CD4-positive, alpha-beta T cell treated with Interleukin-21 for 1 hour (primary cell): ENCODE data around the gene HSF4.

Experiments
- DNase-seq: peaks from one replicate; pipeline ENCODE4 v3.0.0-alpha.2; 2020

The HSF4 gene

GRCh38 chr16:67187175-67187890 lies 22.8 kb downstream of the HSF4 start:
- no peak for DNase-seq

GRCh38 chr16:67188323-67188722 lies 23.8 kb downstream of the HSF4 start:
- DNase-seq = no peak

DNA sequence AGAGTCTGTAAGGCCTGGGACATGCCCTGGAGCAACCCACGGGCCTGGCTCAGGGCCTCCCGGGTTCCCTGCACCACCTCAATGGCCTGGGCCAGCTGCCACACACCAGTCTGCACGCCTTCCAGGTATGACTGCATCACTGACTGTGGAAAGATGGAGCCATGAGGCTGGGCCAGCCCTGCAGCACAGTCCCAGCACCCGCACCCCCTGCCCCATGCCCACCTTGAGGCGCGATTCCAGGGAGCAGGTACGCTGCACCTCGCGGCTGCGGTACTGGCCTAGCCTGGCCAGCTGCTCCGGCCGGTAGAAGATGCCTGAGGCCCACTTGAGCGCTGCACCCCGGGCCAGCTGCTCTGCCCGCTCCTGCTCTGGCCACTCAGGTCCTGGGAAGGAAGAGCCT lies 24.3 kb downstream of the HSF4 start:
- no peak for DNase-seq

DNA sequence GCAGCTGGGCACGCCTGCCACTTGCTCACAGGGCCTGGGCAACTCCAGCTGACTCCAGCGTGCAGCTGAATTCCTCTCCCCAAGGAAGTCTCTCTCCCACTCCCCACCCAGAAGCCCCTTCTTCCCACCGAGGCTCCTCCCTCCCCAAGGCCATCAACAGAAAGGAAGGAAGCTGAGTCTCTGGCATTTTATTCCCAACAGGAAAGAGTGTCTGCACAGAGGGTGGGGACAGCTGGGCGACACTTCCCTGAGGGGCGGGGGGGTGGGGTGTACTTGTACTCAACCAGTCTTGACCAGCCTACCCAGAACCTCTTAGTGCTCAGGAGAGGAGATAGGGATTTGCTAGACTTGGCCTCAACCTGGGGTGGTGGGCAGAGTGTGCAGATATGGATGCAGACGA lies 25.5 kb downstream of the HSF4 start, which contains the start of gene EXOC3L1:
TSS of gene EXOC3L1 (minus strand) at position 96 of the 400 bp plus-strand sequence. CDS start 460 bp downstream, outside the sequence.
- no peak for DNase-seq

GRCh38 chr16:67190448-67191399 lies 26.2 kb downstream of the HSF4 start:
- no peak for DNase-seq

- no peak for DNase-seq
These were observed 27.0 kb downstream of the HSF4 start for GRCh38 chr16:67191411-67191994.

- peak; percentile 90 for DNase-seq
These were observed 27.6 kb downstream of the HSF4 start, which contains the start of gene E2F4 for GRCh38 chr16:67191995-67192681. TSS of gene E2F4 (plus strand) at chr16:67192155. CDS start at chr16:67192228, 73 bp downstream.

GRCh38 chr16:67192781-67193361 lies 28.3 kb downstream of the HSF4 start:
- DNase-seq = peak; percentile 17

DNA sequence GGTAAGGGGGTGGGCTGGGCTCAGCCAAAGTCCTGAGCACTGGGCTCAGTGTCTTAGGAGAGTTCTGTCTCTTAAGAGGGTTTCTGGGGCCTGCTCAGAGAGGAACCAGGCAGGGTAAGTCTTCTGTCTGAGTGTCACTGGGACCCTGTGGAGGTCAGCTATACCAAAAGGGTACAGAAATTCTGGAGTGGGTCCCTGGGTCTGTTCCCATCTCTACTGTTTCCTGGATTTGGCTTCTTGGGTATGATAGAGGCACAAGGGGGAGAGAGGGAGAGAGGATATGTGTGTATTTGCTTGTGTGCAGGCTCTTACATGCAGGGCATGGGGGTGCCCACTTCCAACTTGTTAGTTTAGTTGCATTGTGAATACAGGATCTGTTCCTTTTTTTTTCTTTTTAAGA lies 29.0 kb downstream of the HSF4 start:
- DNase-seq = no peak

DNA sequence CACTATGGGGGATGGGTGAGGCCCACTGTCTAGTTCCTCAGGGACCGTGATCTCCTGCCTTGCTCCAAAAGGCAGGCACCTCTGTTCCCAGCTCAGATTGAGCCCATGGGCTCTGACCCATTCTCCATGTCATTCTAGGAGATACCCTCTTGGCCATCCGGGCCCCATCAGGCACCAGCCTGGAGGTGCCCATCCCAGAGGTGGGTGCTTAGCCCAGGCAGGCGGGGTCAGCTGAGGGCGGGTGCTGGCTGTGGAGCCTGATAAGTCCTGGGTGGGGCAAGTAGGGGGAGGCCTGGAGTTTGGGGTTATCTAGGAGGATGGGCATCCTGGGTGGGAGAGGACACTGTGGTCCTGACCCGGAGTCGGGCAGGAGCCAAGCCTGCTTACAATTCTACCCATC lies 29.7 kb downstream of the HSF4 start:
- no peak for DNase-seq

- no peak for DNase-seq
These were observed 31.1 kb downstream of the HSF4 start for GRCh38 chr16:67195676-67196075.

DNA sequence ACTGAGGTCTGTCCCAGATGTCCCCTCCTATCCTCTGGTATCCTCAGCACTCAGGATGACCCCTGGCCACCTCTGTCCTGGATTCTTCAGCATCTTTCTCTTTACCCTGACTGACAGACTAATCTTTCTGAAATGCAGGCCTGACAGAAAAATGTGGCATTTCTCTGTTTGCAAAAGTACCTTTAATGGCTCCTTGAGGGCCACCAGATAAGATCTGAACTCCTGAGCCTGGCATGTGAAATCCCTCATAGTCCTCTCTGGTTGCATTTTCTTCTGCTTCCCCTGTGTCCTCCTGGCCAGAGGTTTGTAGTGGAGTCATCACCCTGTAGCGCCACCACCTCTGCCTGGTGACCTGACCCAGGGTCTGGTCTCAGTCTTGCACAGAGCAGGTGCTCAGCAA lies 32.3 kb downstream of the HSF4 start:
- DNase-seq = no peak

DNA sequence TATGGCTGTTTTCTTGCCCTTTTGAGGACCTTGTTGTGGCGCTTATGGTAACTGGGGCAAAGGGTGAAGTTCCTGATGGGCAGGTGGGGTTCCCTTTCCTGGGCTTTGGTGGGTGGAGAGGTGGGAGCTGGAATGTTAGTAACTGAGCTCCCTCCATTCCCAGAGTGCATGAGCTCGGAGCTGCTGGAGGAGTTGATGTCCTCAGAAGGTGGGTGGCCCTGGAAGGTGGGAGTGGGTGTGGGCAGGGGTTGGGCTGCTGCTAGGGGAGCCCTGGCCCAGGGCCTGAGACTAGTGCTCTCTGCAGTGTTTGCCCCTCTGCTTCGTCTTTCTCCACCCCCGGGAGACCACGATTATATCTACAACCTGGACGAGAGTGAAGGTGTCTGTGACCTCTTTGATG lies 33.2 kb downstream of the HSF4 start:
- no peak for DNase-seq

- DNase-seq = peak; percentile 42
These were observed 33.7 kb downstream of the HSF4 start for GRCh38 chr16:67198238-67198734.

DNA sequence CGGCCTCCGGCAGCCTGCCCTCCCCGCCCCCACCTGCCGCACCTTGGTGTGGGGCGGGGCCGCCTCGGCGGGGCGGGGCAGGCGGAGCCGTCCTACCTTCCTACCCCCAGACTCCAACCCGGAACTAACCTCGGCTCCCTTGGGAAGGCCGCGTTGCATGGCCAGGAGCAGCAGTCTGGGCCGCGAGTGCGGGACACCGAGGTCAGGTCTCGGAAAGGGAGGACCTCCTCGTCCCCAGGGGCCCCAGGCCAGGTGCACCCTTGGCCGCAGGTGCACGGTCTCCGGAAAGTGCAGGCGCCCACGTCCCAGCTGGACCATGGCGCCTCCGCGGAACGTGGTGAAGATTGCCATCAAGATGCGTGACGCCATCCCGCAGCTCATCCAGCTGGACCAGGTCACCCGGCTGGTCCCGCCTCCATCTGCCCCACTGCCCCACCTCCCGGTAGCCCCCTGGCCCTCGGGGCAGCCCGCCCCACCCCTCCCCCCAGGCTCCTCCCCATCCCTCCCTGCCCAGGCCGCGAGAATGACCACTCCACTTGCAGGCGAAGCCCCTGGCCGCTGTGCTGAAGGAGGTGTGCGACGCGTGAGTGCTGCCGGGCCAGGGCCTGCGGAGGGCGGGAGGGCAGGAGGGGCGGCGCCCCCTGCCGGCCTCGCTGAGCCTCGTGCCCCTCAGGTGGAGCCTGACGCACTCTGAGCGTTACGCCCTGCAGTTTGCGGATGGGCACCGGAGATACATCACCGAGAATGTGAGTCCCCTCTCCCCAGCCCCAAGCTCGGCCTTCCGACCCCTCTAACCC lies 34.7 kb downstream of the HSF4 start, which contains the start of gene ELMO3:
TSS of gene ELMO3 (plus strand) at position 121 of the 797 bp plus-strand sequence. CDS start at position 317, 196 bp downstream.
- no peak for DNase-seq

- DNase-seq = no peak
These were observed 35.3 kb downstream of the HSF4 start for GRCh38 chr16:67199808-67200198.

DNA sequence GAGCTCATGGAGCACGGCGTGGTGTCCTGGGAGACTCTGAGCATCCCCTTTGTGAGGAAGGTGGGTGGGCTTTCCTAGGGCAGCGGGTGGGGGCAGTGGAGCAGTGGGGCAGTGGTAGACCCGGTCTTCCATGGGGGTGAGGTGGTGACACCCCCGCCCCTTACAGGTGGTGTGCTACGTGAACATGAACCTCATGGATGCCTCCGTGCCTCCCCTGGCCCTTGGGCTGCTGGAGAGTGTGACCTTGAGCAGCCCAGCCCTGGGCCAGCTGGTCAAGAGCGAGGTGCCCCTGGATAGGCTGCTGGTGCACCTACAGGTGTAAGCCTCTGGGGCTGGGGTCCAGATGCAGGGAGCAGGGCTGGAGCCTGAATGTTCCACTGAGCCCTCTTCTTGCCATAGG lies 35.9 kb downstream of the HSF4 start:
- DNase-seq = no peak

DNA sequence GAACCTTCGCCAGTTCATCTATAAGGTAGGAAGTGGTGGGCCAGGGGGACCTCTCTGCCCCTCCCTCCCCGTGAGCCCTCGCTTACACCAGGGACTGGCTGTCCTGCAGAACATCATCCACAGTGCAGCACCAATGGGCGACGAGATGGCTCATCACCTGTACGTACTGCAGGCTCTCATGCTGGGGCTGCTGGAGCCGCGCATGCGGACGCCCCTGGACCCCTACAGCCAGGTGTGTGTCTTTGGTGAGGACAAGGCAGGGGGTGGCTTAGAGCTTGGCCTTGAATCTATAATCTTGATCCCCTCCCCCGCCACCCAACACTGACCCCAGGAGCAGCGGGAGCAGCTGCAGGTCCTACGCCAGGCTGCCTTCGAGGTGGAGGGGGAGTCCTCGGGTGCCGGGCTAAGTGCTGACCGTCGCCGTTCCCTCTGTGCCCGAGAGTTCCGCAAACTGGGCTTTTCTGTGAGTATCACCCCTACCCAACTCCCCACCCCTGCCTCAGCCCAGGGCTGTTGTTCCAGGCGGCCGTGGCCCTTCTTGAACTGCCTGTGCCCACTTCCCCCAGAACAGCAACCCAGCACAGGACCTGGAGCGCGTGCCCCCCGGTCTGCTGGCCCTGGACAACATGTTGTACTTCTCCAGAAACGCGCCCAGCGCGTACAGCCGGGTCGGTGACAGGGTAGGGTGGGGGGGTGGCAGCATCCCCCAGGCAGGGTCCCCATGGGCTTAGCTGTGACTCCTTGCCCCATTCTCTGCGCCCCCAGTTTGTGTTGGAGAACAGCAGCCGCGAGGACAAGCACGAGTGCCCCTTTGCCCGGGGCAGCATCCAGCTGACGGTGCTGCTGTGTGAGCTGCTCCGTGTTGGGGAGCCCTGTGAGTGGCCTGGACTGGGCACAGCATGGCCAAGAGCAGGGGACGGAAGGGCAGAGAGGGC lies 37.1 kb downstream of the HSF4 start:
- no peak for DNase-seq

DNA sequence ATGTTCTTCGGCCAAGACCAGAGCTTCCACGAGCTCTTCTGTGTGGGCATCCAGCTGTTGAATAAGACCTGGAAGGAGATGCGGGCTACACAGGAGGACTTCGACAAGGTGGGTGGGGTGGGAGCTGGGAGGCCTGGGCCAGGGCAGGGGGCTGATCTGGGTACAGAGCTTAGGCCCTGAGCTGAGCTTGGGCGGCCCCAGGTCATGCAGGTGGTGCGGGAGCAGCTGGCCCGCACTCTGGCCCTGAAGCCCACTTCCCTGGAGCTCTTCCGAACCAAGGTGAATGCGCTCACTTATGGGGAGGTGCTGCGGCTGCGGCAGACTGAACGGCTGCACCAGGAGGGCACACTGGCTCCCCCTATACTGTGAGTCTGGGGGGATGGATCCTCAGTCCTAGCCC lies 37.9 kb downstream of the HSF4 start:
- no peak for DNase-seq

- DNase-seq = no peak
These were observed 38.5 kb downstream of the HSF4 start for GRCh38 chr16:67202956-67203493.
